GM21723 (cell line): Measurements from ENCODE around the gene DLX1.
"Not testable (repeated sequence)": the region's sequence is repeated elsewhere in the genome, so short reads cannot be mapped to it uniquely, and the experiment has no call there.

Experiments
- ATAC-seq: cut with Tn5 transposase; IDR thresholded peaks from one replicate; pipeline ENCODE4 v1.9.1; 2021; ENCODE audit warnings: mild to moderate bottlenecking, moderate library complexity; ENCODE audit not compliant: unreplicated experiment

DLX1 gene

DNA sequence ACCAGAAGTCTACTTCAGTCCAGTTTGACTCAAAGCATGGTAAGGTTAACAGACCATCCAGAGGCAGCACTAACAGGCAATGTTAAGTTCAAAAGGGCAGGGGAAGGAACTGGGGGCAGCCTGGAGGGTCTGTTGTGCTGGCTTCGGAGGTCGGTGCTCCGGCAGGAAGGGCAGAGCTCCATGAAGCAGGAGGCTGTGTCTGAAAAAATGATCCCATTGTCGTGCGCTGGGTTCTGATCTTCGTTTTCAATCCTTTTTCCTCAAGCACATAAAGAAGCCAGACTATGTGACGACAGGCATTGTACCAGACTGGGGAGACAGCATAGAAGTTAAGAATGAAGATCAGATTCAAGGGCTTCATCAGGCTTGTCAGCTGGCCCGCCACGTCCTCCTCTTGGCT, 21.9 kb upstream of the DLX1 start:
- ATAC-seq = no peak

DNA sequence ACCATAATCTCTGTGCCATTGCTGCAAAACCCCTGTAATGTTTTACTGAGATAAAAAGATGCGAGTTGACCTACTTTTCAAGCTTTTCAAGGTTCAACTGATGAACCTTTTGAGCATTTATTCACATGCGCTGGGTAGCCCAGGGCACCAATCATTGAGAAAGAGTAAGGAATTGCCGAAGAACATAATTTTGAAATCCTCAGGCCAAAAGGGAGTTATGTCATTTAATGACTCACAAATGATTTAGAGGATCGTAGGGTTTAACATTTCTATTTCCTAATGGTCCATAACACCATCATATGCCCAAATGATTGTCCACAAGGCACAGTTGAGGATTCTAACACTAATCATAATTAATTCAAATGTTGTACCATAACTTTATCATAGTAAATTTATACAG, 20.2 kb upstream of the DLX1 start:
- ATAC-seq = no peak

DNA sequence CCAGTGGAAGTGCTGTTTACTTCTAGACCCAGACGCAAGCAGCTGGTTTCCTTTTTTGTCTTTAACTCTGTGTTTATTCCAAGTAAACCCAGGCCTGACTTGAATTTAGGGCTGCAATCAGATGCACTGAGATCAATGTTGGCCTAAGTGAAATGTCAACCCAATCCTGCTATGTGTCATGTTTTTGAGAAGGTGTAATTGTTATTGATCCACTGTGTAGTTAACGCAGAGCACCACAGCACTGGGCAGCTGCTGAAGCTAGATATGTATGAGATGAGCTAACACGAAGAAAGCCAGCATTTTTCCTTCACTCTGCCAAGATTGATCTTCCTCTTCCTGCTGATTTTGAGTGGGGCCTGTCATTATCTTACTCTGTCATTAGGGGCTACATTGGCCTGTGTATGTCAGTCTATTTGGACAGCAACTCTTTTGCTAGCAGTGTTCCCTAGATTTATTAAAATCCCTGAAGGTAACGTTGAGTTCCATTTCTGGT, 18.9 kb upstream of the DLX1 start:
- ATAC-seq = no peak

DNA sequence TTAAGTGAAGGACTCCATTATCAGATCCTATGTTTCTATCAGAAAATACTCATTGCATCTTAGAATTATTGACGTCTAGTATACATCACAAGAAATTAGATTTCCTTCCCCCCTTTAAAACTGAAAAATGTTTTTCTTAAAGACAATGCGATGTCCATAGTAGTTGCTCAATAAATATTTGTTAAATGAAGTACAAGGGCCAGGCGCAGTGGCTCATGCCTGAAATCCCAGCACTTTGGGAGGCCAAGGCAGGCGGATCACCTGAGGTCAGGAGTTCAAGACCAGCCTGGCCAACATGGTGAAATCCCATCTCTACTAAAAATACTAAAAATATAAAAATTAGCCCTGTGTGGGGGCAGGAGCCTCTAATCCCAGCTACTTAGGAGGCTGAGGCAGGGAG, 17.4 kb upstream of the DLX1 start:
- not testable (repeated sequence) for ATAC-seq

DNA sequence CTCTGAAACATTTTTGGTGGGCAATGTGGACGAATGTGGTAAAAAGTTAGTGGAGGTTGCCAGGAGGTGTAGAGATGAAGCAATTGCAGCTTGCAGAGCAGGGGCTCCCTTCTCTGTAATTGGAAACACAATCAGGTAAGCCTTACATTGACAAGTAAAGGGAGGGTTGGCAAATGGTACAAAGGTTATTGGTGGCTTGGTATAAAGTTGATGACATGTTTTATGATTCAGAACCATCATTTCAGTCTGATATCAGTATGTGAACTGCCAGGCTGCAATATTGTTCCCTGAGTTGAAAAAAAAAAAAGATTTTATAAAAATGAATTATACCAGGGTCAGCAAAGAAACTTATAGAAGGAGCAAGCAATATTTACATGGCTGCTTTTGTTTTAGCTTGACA, 14.4 kb upstream of the DLX1 start:
- no peak for ATAC-seq

DNA sequence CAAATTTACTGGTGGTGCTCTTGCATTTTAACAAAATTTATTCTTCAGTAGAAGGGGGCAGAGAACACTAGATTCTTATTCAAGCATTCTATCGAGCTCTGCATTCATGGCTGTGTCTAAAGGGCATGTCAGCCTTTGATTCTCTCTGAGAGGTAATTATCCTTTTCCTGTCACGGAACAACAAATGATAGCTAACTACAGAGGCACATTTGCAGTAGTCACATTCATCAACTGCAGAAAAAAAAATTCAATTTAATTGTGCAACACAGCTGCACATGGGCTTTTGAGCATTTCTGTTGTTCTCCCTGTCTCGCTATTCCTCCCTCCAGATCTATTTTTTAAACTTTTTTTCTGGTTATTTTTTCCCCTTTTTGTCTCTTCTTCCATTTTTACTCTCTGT, 13.0 kb upstream of the DLX1 start:
- ATAC-seq = no peak

DNA sequence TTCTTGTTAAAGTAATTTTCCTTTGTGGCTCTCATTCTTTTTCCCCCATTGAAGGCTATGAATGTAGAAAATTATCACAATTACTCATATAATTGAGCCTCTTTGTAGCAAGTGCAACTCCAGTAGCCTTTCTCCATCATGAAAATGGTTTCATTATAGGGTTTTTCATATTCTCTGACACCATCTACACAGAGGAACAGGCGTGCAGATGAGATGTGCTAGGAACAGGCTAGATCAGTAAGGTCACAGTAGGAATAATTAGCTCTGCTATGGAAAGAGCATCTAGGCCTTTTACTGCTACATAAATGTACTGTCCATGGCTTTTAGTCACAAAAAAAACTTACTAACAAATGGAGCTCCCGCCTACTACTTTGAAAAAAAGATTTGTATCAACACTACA, 12.6 kb upstream of the DLX1 start:
- ATAC-seq = no peak

DNA sequence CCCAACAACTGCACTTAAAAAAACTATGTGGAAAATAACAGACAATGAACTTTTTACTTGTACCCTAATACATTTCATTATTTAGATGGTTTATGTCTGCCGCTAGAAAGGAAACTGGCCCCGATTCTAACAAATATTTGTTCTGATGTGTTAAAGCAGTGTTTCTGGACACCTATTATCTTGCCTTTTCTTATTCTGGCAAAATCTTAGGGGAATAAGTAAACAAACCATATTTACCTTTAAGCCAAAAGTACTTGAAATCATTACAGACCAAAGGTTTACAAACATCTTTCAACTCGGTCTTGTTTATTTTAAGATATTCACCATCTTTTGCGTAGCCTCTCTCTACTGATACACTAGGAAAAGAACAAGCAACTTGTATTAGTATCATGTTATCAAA, 11.8 kb upstream of the DLX1 start:
- ATAC-seq = no peak

DNA sequence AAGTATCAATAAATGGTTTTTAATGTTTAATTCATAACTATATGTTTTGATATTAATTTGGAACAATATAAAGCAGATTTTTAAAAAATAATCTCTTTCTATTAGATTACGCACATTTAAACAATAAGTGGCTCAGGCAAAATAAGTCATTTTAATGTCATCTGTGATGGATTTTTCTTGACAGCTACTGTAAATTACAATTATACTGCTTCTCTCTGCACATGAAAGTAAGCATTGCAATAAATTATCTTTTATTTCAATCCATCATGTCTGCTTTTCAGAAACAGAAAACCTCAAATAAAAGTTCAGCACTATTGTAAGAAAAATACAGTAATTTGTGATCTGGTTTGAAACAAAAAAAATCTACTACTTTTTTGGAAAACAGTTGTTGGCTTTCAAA, 11.1 kb upstream of the DLX1 start:
- ATAC-seq = no peak

DNA sequence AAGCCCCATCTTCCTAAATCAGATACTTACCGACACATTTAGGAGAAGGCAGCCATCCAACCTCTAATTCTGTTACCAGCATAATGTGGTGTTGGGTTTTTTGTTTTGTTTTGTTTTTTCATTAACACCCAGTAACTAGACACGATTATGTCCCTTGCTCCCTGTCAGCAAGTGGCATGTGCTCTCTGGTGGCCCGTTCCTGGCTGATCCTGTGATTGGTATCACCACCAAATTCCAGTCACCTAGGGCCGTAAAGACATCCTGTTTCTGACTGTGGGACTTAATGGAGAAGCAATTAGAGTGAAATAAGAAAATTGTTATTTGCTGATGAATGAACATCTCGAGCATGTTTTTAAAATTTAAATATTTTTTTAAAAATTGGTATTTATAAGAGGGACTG, 5.9 kb upstream of the DLX1 start:
- no peak for ATAC-seq

DNA sequence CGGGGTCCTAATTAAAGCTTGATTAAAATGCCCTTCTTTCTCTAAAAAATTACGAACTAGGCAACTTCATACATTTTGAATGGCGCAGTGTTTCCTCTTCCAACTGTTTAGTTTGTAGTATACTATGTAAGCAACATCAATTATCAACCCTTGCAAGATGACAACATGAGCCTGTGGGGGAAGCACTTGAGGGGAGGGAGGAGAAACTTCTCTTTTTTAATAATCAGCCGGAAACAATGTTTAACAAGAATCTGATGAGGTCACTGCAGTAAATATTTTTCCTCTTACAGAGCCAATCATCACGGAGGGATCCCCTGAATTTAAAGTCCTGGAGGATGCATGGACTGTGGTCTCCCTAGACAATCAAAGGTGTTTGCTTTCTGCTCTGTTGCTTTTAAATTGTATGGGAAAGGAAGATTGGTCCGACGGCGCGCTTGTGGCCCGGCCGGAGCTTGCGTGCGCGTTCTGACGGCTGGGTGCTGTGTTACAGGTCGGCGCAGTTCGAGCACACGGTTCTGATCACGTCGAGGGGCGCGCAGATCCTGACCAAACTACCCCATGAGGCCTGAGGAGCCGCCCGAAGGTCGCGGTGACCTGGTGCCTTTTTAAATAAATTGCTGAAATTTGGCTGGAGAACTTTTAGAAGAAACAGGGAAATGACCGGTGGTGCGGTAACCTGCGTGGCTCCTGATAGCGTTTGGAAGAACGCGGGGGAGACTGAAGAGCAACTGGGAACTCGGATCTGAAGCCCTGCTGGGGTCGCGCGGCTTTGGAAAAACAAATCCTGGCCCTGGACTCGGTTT, 5.3 kb upstream of the DLX1 start:
- ATAC-seq = no peak

DNA sequence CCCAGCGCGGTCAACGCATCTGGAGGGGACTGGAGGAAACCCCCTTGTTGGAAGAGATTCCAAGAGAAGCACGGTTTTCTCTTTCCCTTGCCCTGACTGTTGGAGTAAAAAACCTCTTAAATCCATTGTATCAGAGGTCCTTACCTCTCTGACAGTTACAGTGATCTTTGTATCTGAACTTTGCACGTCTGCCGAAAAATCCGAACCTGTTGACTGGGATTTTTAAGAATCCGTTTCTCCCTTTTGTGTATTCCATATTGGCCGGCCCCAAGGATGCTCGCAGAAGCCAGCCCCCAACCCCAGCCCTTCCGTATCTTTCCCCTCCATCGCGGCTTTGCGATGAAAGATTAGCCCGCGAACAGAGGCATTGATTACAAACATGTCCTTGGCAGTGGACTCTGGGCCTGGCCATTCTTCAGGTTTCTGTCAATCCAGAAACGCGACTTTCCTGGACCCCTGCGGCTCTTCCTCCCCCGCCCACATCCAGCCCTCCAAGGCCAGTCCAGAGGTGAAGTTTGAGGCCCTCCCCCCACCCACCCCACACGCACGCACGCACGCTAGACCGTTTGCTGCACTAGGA, 4.6 kb upstream of the DLX1 start:
- ATAC-seq = no peak

DNA sequence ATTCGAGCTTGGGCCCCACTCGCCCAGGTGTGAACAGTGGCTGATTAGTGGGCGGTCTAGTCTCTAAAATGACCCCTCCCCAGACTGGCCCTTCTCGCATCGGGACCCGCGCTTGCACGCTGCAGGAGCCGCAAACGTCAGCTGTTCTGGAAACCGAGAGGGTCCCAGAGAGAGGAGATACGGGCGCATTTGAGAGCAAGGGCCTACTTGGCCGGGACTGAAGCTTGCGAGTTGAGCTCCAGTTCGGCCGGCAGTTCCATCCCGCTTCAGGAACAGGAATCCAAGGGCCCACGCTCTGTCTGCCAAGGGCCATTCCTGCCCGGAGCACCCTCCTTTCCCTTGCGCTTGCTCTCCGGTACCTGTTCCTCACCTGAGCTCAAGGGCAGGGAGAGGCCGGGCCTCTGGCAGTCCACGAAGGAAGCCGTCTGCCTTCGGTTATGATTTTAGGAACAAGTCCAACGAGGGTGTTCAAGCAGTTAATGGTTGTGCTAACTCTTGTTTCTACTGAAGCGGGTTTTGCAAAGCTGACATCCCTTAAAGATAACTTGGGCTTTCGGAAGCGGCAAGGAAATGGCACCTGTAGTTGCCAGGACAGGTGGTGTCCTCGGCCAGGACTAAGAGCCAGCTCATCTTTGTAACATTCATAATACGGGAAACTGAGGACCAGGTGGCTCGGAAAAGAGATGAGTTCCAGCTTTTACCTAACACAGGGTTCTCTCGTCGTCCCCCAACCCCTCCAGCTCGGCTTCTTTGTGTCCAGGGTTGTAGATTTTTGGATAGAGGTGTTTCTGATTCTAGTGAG, 3.9 kb upstream of the DLX1 start:
- ATAC-seq = no peak

DNA sequence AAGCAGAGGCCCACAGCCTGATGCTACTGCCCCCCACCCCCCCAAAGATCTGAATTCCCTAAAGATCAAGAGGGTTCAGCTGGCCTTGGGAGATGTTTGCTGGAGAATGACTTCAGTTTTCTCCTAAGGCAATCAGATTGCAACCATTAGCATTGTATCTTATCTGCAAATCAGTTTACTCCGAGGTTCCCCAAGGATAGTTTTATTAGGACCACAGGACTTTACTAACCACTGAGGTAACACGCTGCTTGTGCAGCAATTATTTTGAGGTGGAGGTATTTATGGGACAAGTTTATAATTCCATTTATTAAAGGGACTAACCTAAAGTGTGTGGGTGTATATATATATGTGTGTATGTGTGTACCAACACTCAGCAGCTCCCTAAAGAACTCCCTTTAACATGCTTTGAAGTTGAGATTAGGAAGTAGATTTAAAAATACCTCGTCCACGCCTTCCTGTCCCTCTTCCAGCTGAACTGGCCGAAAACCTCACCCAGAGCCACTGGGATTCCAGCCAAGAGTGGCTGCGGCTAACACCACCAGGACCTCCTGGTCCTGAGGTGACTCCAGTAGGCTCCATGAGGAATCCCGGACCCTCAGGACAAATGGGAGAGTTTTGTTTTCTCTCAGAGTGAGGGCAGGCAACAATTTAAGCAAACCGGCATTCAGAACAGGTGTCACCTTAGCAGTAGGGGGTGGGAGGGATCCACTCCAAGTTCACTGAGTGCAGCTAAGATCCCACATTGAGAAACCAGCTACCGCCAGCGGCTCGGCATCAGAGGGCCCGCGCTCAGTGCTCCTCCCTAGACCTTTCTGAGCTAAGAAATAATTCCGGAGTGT, 3.0 kb upstream of the DLX1 start:
- ATAC-seq = no peak

DNA sequence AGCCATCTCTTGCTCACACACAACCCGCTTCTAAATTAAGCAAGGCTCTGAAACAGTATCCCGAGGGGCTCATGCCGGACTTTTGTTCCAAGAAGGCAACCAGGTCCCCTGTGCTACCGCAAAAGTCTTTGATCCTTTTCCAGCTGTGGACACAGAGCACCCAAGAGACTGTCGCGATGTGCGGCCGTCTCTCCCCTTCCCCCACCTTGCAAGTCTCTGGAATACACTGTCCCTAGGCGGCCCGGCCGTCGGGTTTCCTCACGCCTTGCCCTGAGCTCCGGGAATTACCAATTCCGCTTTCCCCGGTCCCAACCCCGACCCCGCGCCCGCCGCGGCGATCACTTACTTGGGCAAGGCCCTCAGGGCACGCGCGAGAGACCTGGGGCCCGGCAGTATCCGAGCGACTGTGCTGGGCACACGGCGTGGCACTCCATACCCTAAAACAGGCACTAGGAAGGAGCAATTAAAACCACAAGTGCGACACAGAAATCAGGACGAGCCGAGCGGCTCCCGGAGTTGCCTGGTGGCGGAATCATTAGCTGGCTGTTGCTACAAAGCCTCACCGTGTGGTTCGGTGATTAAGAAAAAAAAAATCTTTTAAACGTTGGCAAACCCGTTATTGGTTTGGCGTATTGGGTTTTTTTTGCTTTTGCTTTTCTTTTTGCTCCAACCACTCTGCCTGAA, 2.2 kb upstream of the DLX1 start:
- ATAC-seq = no peak

DNA sequence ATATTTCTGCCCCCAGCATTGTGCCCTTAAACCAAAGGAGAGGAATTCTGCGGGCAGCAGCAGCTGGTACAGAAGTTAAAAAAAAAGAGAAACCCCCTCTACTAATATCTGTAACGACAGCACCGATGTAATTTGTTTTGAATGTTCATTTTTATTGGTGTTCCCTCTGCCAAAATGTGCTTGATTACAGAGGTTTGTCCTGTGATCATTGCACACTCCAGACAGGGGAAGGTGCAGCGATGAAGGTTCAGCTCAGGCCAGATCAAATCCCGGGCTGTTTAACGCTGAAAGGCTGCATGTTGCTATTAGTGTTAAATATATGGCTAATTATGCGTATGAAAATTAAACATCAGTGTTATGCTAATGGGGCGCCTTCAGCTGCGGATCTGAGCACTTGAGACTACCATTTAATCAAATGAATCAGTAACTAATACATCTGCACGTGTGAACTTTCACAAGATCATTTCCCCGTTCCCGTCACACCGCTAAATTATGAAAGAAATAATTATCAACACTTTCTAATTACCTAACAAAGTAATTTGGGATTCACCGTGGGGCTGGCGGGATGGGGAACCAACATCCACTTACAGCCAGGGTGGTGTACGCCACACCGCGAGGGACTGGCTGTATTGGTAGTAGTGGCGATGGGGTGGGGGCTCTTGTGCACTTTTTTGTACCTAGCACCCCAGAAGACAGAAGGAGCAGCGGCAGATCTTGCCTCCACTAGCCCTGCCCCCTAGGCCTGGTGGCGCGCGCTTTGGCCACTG, 1.5 kb upstream of the DLX1 start:
- ATAC-seq = no peak

DNA sequence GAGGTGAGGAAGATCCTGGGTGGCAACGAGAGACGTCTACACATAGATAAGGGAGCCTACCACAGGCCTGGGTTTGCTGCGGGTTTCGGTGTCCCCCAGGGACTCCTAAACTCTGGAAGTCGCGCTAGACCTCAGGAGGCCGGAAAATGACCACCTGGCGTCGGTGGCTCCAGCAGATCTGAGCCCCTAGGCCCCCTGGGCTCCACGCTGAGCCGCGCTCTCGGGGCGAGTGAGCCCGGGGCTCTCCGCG, 987 bp upstream of the DLX1 start:
- no peak for ATAC-seq

DNA sequence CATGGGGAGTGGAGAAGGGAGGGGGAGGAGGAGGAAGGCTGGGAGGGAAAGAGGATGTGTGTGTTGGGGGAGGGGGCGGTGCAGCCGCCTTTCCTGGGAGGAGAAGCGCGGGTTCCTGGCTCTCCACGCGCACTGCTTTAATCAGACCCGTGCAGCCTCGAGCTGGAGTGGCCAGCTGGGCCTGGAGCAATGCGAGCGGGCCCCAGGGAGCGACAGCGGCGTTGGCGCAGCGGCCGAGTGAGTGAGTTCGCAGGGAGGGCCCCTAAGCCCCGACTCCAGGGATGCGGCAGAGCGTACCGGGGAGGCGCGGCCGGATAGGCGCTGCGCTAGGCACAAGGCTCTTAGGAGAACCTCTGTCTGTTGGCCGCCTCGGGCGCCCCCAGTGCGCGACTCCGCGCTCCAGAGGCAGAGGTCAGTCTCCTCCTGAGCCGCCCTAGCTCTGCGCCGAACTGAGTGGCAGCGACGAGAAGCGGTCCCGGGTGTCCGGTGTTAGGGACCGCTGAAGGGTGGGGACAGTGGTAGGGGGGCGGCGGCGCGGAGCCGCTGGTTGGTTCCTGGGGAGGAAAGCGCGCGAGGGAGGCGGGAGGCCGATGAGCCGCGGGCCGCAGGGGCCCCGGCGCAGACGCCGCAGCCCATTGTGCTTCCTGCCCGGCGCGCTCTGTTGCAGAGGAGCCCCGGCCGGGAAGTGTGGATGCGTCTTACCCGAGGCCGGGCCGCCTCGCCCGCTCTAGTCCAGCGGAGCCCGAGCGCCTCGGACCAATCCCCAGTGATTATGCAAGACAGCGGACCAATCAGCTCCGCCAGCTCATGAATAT, 455 bp upstream of the DLX1 start:
- ATAC-seq = peak; percentile 91
